Loucy (cell line): ENCODE data around the gene SLC5A6.

Source experiments
- H2AFZ ChIP-seq: fragments of 200-600 bp; sonication (generic); 2 replicates; pipeline ENCODE4 v1.6.0; 2016; ENCODE audit warnings: antibody characterized with exemption, mild to moderate bottlenecking, low read length, moderate library complexity
- H3F3A ChIP-seq: fragments of 200-600 bp; 2 replicates; pipeline ENCODE4 v1.6.0; 2016; ENCODE audit warnings: antibody characterized with exemption, low read depth, mild to moderate bottlenecking
- H3K27me3 ChIP-seq: fragments of 200-600 bp; sonication (generic); 2 replicates; pipeline ENCODE4 v1.6.1; 2014; ENCODE audit warnings: low read length, mild to moderate bottlenecking; ENCODE audit not compliant: insufficient read depth, poor library complexity, severe bottlenecking
- H3K36me3 ChIP-seq: fragments of 200-600 bp; sonication (generic); 2 replicates; pipeline ENCODE4 v1.6.1; 2016; ENCODE audit warnings: low read length; ENCODE audit not compliant: insufficient read depth
- H3K4me1 ChIP-seq: fragments of 200-600 bp; sonication (generic); 2 replicates; pipeline ENCODE4 v1.5.1; 2014; ENCODE audit warnings: low read length, mild to moderate bottlenecking; ENCODE audit not compliant: insufficient read depth, poor library complexity, severe bottlenecking
- H3K4me2 ChIP-seq: fragments of 200-600 bp; sonication (generic); 2 replicates; pipeline ENCODE4 v1.6.0; 2014; ENCODE audit warnings: antibody characterized with exemption, low read length, low read depth, mild to moderate bottlenecking; ENCODE audit not compliant: poor library complexity, severe bottlenecking
- H3K4me3 ChIP-seq: fragments of 200-600 bp; sonication (generic); 2 replicates; pipeline ENCODE4 v1.5.1; 2014; ENCODE audit warnings: low read length, mild to moderate bottlenecking, mixed read lengths; ENCODE audit not compliant: poor library complexity, severe bottlenecking
- H3K79me2 ChIP-seq: fragments of 200-600 bp; sonication (generic); 2 replicates; pipeline ENCODE4 v1.6.1; 2014; ENCODE audit warnings: low read length; ENCODE audit not compliant: insufficient read depth
- H3K9ac ChIP-seq: fragments of 200-600 bp; sonication (generic); 2 replicates; pipeline ENCODE4 v1.6.0; 2014; ENCODE audit warnings: mild to moderate bottlenecking, low read depth, low read length, moderate library complexity; ENCODE audit not compliant: poor library complexity, severe bottlenecking
- H3K9me2 ChIP-seq: fragments of 200-600 bp; sonication (generic); replicated peaks from 2 replicates; pipeline ENCODE4 v1.6.1; 2016; ENCODE audit warnings: low read depth, low read length, mixed read lengths
- H3K9me3 ChIP-seq: fragments of 200-600 bp; sonication (generic); 2 replicates; pipeline ENCODE4 v1.6.1; 2014; ENCODE audit warnings: mild to moderate bottlenecking, antibody characterized with exemption, low read length, low read depth; ENCODE audit not compliant: insufficient read depth
- H4K20me1 ChIP-seq: fragments of 200-600 bp; sonication (generic); 2 replicates; pipeline ENCODE4 v1.6.0; 2014; ENCODE audit warnings: antibody characterized with exemption, low read length, mild to moderate bottlenecking; ENCODE audit not compliant: insufficient read depth, poor library complexity, severe bottlenecking
- EZH2phosphoT487 ChIP-seq: fragments of 200-600 bp; IDR thresholded peaks from 2 replicates; pipeline ENCODE4 v1.6.1; 2018; ENCODE audit warnings: antibody characterized with exemption, mild to moderate bottlenecking, moderate library complexity, borderline replicate concordance
- TF ChIP-seq, protein P1 (sequence below): fragments of 200-600 bp; sonication (generic); conservative IDR thresholded peaks from 2 replicates; pipeline ENCODE4 v1.5.1; 2014; ENCODE audit warnings: mild to moderate bottlenecking, antibody characterized with exemption, low read length

SLC5A6 gene

GRCh38 chr2:27152796-27153464 lies 59.1 kb downstream of the SLC5A6 start:
- H2AFZ ChIP-seq = no peak overlapping the region
- H3K4me2 ChIP-seq = no peak overlapping the region

GRCh38 chr2:27152102-27152795 lies 59.8 kb downstream of the SLC5A6 start:
- no peaks in the 10 kb centered on the region for H3K79me2 ChIP-seq
- H3F3A ChIP-seq = no peaks in the 10 kb centered on the region
- H2AFZ ChIP-seq = no peak overlapping the region
- no peaks in the 10 kb centered on the region for H3K9me2 ChIP-seq
- H3K36me3 ChIP-seq = no peaks in the 10 kb centered on the region
- no peaks in the 10 kb centered on the region for H3K27me3 ChIP-seq
- H3K4me1 ChIP-seq = no peaks in the 10 kb centered on the region
- TF ChIP-seq EZH2phosphoT487 = no peak
- TF ChIP-seq, protein P1, sequence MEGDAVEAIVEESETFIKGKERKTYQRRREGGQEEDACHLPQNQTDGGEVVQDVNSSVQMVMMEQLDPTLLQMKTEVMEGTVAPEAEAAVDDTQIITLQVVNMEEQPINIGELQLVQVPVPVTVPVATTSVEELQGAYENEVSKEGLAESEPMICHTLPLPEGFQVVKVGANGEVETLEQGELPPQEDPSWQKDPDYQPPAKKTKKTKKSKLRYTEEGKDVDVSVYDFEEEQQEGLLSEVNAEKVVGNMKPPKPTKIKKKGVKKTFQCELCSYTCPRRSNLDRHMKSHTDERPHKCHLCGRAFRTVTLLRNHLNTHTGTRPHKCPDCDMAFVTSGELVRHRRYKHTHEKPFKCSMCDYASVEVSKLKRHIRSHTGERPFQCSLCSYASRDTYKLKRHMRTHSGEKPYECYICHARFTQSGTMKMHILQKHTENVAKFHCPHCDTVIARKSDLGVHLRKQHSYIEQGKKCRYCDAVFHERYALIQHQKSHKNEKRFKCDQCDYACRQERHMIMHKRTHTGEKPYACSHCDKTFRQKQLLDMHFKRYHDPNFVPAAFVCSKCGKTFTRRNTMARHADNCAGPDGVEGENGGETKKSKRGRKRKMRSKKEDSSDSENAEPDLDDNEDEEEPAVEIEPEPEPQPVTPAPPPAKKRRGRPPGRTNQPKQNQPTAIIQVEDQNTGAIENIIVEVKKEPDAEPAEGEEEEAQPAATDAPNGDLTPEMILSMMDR = no peak
- H3K4me2 ChIP-seq = no peak overlapping the region
- H3K4me3 ChIP-seq = no peak overlapping the region
- H4K20me1 ChIP-seq = no peaks in the 10 kb centered on the region
- no peaks in the 10 kb centered on the region for H3K9me3 ChIP-seq
- no peak overlapping the region for H3K9ac ChIP-seq

More at GRCh38 chr2:27152796-27153464, 59.1 kb downstream of the SLC5A6 start:
- Histone ChIP-seq H3K9me3 (no peaks in the 10 kb centered on the region), H3K9ac (no peak overlapping the region), H3K4me3 (no peak overlapping the region), H3K4me1 (no peaks in the 10 kb centered on the region), H3F3A (no peaks in the 10 kb centered on the region), H3K79me2 (no peaks in the 10 kb centered on the region), H3K27me3 (no peaks in the 10 kb centered on the region), H3K36me3 (no peaks in the 10 kb centered on the region), H4K20me1 (no peaks in the 10 kb centered on the region), H3K9me2 (no peaks in the 10 kb centered on the region)
- TF ChIP-seq EZH2phosphoT487 = no peak
- TF ChIP-seq, protein P1 = no peak

DNA sequence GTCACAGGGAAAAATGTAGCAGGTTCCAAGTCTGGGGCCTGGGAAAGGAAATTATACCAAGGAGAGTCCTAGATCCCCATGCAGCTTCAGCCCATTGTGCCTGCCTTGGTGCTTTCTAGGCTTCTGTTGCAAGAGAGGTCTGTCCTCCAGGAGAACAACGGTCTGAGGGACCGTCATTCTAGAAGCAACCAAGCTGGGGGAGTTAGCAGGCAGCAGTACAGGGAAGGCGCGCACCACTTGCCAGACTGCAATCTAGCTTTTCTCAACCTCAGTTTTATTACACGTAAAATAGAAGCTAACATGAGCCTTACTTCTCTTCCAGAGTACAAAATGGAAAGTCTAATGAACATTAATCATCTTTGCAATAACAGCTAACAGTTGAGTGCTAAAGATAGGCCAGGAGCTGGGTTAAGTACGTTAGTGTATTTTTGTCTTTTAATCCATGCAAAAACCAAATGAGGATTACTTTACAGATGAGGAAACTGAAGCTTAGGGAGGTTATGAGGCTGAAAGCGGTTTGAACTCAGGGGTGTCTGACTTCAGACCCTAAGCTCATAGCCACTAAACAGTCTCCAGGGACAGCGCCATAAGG lies 61.3 kb downstream of the SLC5A6 start:
- Histone ChIP-seq H3K9ac (no peak overlapping the region), H3K9me3 (no peaks in the 10 kb centered on the region), H4K20me1 (no peaks in the 10 kb centered on the region), H3K4me3 (no peak overlapping the region), H3K27me3 (no peaks in the 10 kb centered on the region), H3F3A (no peaks in the 10 kb centered on the region), H3K36me3 (no peaks in the 10 kb centered on the region), H2AFZ (no peak overlapping the region), H3K4me2 (no peak overlapping the region), H3K9me2 (no peaks in the 10 kb centered on the region), H3K79me2 (no peaks in the 10 kb centered on the region), H3K4me1 (no peaks in the 10 kb centered on the region)
- TF ChIP-seq, protein P1 = no peak
